Colonic mucosa (tissue), 4 donors: Measurements from ENCODE around the gene MYL7. TPM values are rescaled to one million over a fixed set of nuclear protein-coding genes. Genes with fewer than 3 reads are reported as not detected.

Source experiments
- DNase-seq: peaks from one replicate; pipeline ENCODE4 v3.0.0-alpha.2; 2020
- H3K27ac ChIP-seq: fragments of 200-600 bp; one replicate; pipeline ENCODE4 v1.8.0; 2021
- H3K27me3 ChIP-seq: fragments of 200-600 bp; one replicate; pipeline ENCODE4 v1.8.0; 2021
- H3K36me3 ChIP-seq: fragments of 200-600 bp; one replicate; pipeline ENCODE4 v1.8.0; 2021
- H3K4me1 ChIP-seq: fragments of 200-600 bp; one replicate; pipeline ENCODE4 v1.8.0; 2021; ENCODE audit warnings: mild to moderate bottlenecking
- H3K4me3 ChIP-seq: fragments of 200-600 bp; one replicate; pipeline ENCODE4 v1.8.0; 2021
- H3K9ac ChIP-seq, 2 donors: one replicate each; pipeline ENCODE4 v1.7.0; 2013; ENCODE audit warnings: control low read depth in 2 of 2, low read depth in 2 of 2, low read length in 2 of 2
- H3K9me3 ChIP-seq: fragments of 200-600 bp; one replicate; pipeline ENCODE4 v1.8.0; 2021
- CTCF ChIP-seq: fragments of 200-600 bp; IDR thresholded peaks from one replicate; pipeline ENCODE4 v1.8.0; 2022; ENCODE audit warnings: antibody characterized with exemption, mild to moderate bottlenecking
- intact Hi-C: fragments of 100-400 bp; cut with DNase I; formaldehyde crosslinking; loops from one replicate; pipeline ENCODE4 v1.14.1; 2022
- total RNA-seq, 2 donors: library from RNA; stranded (reverse); fragmentation: NEBNext Ultra II Directional in 1 of 2; extraction: Animal tissue kit (Norgen Biotek cat#: 25700) in 1 of 2; gene quantifications; one replicate each; pipeline ENCODE4 v1.2.1, GENCODE V29; 2021
- donor health status: healthy.
- donor health status: DM: no; HTN: no; CAD: no.
- donor health status: DM: no; HTN: no; CAD: no.

Gene MYL7
- total RNA-seq, 2 donors from 2014 or later = 2.2 TPM; not detected in 1

GRCh38 chr7:44148961-44149536, 7.9 kb upstream of the MYL7 start:
- no peak overlapping the region for H3K4me3 ChIP-seq
- H3K4me1 ChIP-seq = no peaks in the 10 kb centered on the region
- no peak overlapping the region for H3K9ac ChIP-seq
- intact Hi-C loops = no loop called here
- H3K9me3 ChIP-seq = no peaks in the 10 kb centered on the region
- no peak for TF ChIP-seq CTCF
- no peaks in the 10 kb centered on the region for H3K36me3 ChIP-seq
- H3K27ac ChIP-seq = no peak overlapping the region
- no peak for DNase-seq
- no peaks in the 10 kb centered on the region for H3K27me3 ChIP-seq

GRCh38 chr7:44148166-44148565, 7.0 kb upstream of the MYL7 start:
- Histone ChIP-seq H3K4me3 (no peak overlapping the region), H3K9me3 (no peaks in the 10 kb centered on the region), H3K9ac (no peak overlapping the region), H3K36me3 (no peaks in the 10 kb centered on the region), H3K4me1 (no peaks in the 10 kb centered on the region), H3K27ac (no peak overlapping the region), H3K27me3 (no peaks in the 10 kb centered on the region)
- no peak for TF ChIP-seq CTCF
- intact Hi-C loops = no loop called here
- DNase-seq = no peak

GRCh38 chr7:44147026-44147991, 6.2 kb upstream of the MYL7 start:
- intact Hi-C loops = no loop called here
- no peaks in the 10 kb centered on the region for H3K36me3 ChIP-seq
- no peaks in the 10 kb centered on the region for H3K27me3 ChIP-seq
- TF ChIP-seq CTCF = no peak
- H3K9ac ChIP-seq = no peak overlapping the region
- no peak overlapping the region for H3K27ac ChIP-seq
- no peaks in the 10 kb centered on the region for H3K9me3 ChIP-seq
- no peaks in the 10 kb centered on the region for H3K4me1 ChIP-seq
- DNase-seq = no peak
- H3K4me3 ChIP-seq = no peak overlapping the region

- H3K27ac ChIP-seq = no peak overlapping the region
- intact Hi-C loops = no loop called here
These were observed 5.1 kb upstream of the MYL7 start for GRCh38 chr7:44145969-44146911.

More at GRCh38 chr7:44145969-44146911, 5.1 kb upstream of the MYL7 start:
- peak; percentile 92 for DNase-seq
- H3K27me3 ChIP-seq = no peaks in the 10 kb centered on the region
- TF ChIP-seq CTCF = no peak
- H3K36me3 ChIP-seq = no peaks in the 10 kb centered on the region
- H3K4me3 ChIP-seq = peak overlapping the region; percentile 34
- no peaks in the 10 kb centered on the region for H3K9me3 ChIP-seq
- H3K9ac ChIP-seq = no peak overlapping the region
- no peaks in the 10 kb centered on the region for H3K4me1 ChIP-seq
